BLaER1 treated with 17β-estradiol and CSF1 and Interleukin-3, amounts not matched to agents 10 nM and 100 nM (cell line): ENCODE data around the gene KDM4E.

Experiments used
- H3K27ac ChIP-seq, 11 experiments: shearing (Covaris generic); formaldehyde crosslinking; 2 replicates each; pipeline ENCODE4 v1.8.1; 2022
- H3K27me3 ChIP-seq, 11 experiments: shearing (Covaris generic); formaldehyde crosslinking; 2 replicates each; pipeline ENCODE4 v1.8.1; 2022
- H3K36me3 ChIP-seq, 11 experiments: shearing (Covaris generic); formaldehyde crosslinking; 2 replicates each; pipeline ENCODE4 v1.8.1; 2022
- H3K4me1 ChIP-seq, 10 experiments: shearing (Covaris generic); formaldehyde crosslinking; 2 replicates each; pipeline ENCODE4 v1.8.1; 2022
- H3K4me2 ChIP-seq, 11 experiments: shearing (Covaris generic); formaldehyde crosslinking; 2 replicates each; pipeline ENCODE4 v1.8.1; 2022
- H3K4me3 ChIP-seq, 10 experiments: shearing (Covaris generic); formaldehyde crosslinking; 2 replicates each; pipeline ENCODE4 v1.8.1; 2022
- H3K9ac ChIP-seq, 11 experiments: shearing (Covaris generic); formaldehyde crosslinking; 2 replicates each; pipeline ENCODE4 v1.8.1; 2022
- H3K9me3 ChIP-seq, 11 experiments: shearing (Covaris generic); formaldehyde crosslinking; replicated peaks in 1 of 11; 2 replicates each; pipeline ENCODE4 v1.8.1; 2022
- H4K20me1 ChIP-seq, 11 experiments: shearing (Covaris generic); formaldehyde crosslinking; 2 replicates each; pipeline ENCODE4 v1.8.1; 2022
- Cebpa-rat ChIP-seq, 11 experiments: shearing (Covaris generic); IDR thresholded peaks; 2 replicates each; pipeline ENCODE4 v1.8.1; 2022

KDM4E gene

GRCh38 chr11:95024958-95025357 lies at the start of gene KDM4E:
Gene KDM4E (plus strand): TSS chr11:95025258. CDS start chr11:95025558, 300 bp downstream.
- TF ChIP-seq Cebpa-rat (IDR thresholded peaks at IDR 0.05): no peak

DNA sequence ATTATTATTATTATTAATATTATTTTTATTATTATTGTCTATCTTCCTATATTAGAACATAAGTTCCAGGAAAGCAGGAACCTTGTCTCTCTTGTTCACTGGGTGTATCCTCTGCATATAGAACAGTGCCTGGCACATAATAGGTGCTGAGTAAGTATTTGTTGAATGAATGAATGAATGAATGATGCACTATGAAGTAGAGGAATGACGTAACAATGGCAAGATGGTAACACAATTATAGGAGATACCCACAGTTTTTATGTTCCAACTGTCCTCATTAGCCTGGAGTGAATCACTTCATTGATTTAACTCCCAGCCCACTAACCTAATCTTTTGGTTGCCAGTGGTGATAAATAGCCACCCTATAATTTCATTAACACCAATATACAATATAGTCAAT lies 49.5 kb upstream of the KDM4E start:
- Histone ChIP-seq H3K27me3 (no peaks in the 10 kb centered on the region), H3K36me3 (peaks cover 8 to 18% (median 15%) of the 10 kb centered on the region in 11 experiments), H4K20me1 (peaks cover 0 to 10% (median 0%) of the 10 kb centered on the region in 11 experiments; a peak in 6 of 22 replicates), H3K4me3 (no peak overlapping the region), H3K4me2 (no peak overlapping the region), H3K9ac (no peak overlapping the region), H3K27ac (no peak overlapping the region), H3K9me3 (peaks cover 0 to 7% (median 0%) of the 10 kb centered on the region in 11 experiments; a peak in 2 of 22 replicates), H3K4me1 (peaks cover 9 to 23% (median 14%) of the 10 kb centered on the region in 10 experiments; a peak in 19 of 20 replicates)
- no peak for TF ChIP-seq Cebpa-rat (IDR thresholded peaks at IDR 0.05)

More at GRCh38 chr11:95024958-95025357, at the start of gene KDM4E:
- no peak within 1 kb of the TSS for H3K4me2 ChIP-seq
- H3K36me3 ChIP-seq: no peaks in the 10 kb centered on the region
- H3K9me3 ChIP-seq: no peaks in the 10 kb centered on the region
- H3K9ac ChIP-seq: no peak within 1 kb of the TSS
- H3K27me3 ChIP-seq: no peaks in the 10 kb centered on the region
- H3K4me3 ChIP-seq: no peak within 1 kb of the TSS
- H4K20me1 ChIP-seq: no peaks in the 10 kb centered on the region
- no peak within 1 kb of the TSS for H3K27ac ChIP-seq
- no peaks in the 10 kb centered on the region for H3K4me1 ChIP-seq

GRCh38 chr11:94987378-94987777 lies 37.7 kb upstream of the KDM4E start:
- Histone ChIP-seq H3K9me3 (no peaks in the 10 kb centered on the region), H3K27me3 (no peaks in the 10 kb centered on the region), H3K4me2 (no peak overlapping the region), H3K36me3 (no peaks in the 10 kb centered on the region), H3K27ac (no peak overlapping the region), H3K9ac (no peak overlapping the region), H3K4me1 (no peaks in the 10 kb centered on the region), H3K4me3 (no peak overlapping the region), H4K20me1 (no peaks in the 10 kb centered on the region)
- TF ChIP-seq Cebpa-rat (IDR thresholded peaks at IDR 0.05): no peak

DNA sequence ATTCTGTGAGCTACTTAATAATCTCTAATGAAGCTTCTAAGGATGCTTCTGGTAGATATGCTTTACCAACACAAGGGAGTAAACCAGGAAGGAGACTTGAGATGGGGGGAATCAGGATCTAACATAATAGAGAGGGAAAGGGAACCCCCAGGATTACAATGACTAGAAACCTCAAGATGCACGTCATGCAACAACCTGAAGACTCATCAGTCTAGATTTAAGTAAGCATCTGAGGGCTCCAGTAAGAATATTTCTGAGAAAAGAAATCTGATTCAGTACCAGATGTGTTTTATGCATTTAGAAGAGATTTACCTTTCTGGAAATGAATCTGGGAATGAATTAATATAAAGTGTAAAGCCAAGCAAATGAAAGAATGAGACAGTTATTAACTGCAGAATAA lies 36.3 kb upstream of the KDM4E start:
- Histone ChIP-seq H3K4me1 (no peaks in the 10 kb centered on the region), H3K4me3 (no peak overlapping the region), H3K27me3 (no peaks in the 10 kb centered on the region), H3K27ac (no peak overlapping the region), H3K9ac (no peak overlapping the region), H4K20me1 (no peaks in the 10 kb centered on the region), H3K36me3 (no peaks in the 10 kb centered on the region), H3K4me2 (no peak overlapping the region), H3K9me3 (no peaks in the 10 kb centered on the region)
- TF ChIP-seq Cebpa-rat (IDR thresholded peaks at IDR 0.05): no peak

- TF ChIP-seq Cebpa-rat (IDR thresholded peaks at IDR 0.05): no peak
- no peak overlapping the region for H3K4me2 ChIP-seq
- H3K9ac ChIP-seq: no peak overlapping the region
- peaks cover 0 to 7% (median 0%) of the 10 kb centered on the region in 11 experiments; a peak in 4 of 22 replicates for H3K9me3 ChIP-seq
- no peaks in the 10 kb centered on the region for H4K20me1 ChIP-seq
- H3K36me3 ChIP-seq: peaks cover 0 to 11% (median 6%) of the 10 kb centered on the region in 11 experiments; a peak in 9 of 22 replicates
- no peaks in the 10 kb centered on the region for H3K27me3 ChIP-seq
- H3K27ac ChIP-seq: no peak overlapping the region
- no peak overlapping the region for H3K4me3 ChIP-seq
- H3K4me1 ChIP-seq: no peaks in the 10 kb centered on the region
These were observed 31.6 kb upstream of the KDM4E start for GRCh38 chr11:94993400-94993943.

DNA sequence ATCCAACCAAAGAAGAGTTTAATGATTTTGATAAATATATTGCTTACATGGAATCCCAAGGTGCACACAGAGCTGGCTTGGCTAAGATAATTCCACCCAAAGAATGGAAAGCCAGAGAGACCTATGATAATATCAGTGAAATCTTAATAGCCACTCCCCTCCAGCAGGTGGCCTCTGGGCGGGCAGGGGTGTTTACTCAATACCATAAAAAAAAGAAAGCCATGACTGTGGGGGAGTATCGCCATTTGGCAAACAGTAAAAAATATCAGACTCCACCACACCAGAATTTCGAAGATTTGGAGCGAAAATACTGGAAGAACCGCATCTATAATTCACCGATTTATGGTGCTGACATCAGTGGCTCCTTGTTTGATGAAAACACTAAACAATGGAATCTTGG lies 27.6 kb upstream of the KDM4E start:
- H4K20me1 ChIP-seq: no peaks in the 10 kb centered on the region
- no peaks in the 10 kb centered on the region for H3K4me1 ChIP-seq
- H3K36me3 ChIP-seq: peaks cover 0 to 16% (median 8%) of the 10 kb centered on the region in 11 experiments; a peak in 9 of 22 replicates
- H3K9me3 ChIP-seq: peaks cover 0 to 12% (median 0%) of the 10 kb centered on the region in 11 experiments; a peak in 4 of 22 replicates
- H3K27ac ChIP-seq: no peak overlapping the region
- H3K4me2 ChIP-seq: no peak overlapping the region
- H3K4me3 ChIP-seq: no peak overlapping the region
- no peak for TF ChIP-seq Cebpa-rat (IDR thresholded peaks at IDR 0.05)
- no peak overlapping the region for H3K9ac ChIP-seq
- no peaks in the 10 kb centered on the region for H3K27me3 ChIP-seq

GRCh38 chr11:94998285-94998684 lies 26.8 kb upstream of the KDM4E start:
- Histone ChIP-seq H3K27me3 (no peaks in the 10 kb centered on the region), H3K4me3 (no peak overlapping the region), H3K4me2 (no peak overlapping the region), H3K9ac (no peak overlapping the region), H3K36me3 (peaks cover 0 to 16% (median 8%) of the 10 kb centered on the region in 11 experiments; a peak in 9 of 22 replicates), H3K27ac (no peak overlapping the region), H3K4me1 (no peaks in the 10 kb centered on the region), H3K9me3 (peaks cover 0 to 12% (median 0%) of the 10 kb centered on the region in 11 experiments; a peak in 4 of 22 replicates), H4K20me1 (no peaks in the 10 kb centered on the region)
- TF ChIP-seq Cebpa-rat (IDR thresholded peaks at IDR 0.05): no peak

DNA sequence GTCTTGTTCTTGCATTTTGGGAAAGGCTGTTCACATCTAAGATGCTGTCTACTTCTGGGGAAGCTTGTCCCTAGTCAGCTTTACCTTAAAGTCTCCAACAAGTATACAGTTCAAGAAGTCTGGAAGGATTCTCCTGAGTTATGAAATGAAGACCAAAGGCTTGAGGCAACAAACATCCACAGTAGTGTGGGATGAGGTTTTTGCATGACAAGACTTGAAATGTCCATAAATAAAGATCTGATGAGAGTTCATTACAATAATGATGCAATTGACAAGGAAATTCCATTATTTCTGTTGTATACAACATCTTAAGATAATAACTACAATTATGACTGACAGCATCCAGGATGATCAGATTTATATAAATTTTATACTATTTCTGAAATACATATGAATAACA lies 21.3 kb upstream of the KDM4E start:
- no peak overlapping the region for H3K4me2 ChIP-seq
- no peak overlapping the region for H3K27ac ChIP-seq
- H3K9ac ChIP-seq: no peak overlapping the region
- H3K4me3 ChIP-seq: no peak overlapping the region
- peaks cover 0 to 4% (median 0%) of the 10 kb centered on the region in 11 experiments; a peak in 4 of 22 replicates for H3K36me3 ChIP-seq
- no peaks in the 10 kb centered on the region for H4K20me1 ChIP-seq
- H3K4me1 ChIP-seq: no peaks in the 10 kb centered on the region
- no peaks in the 10 kb centered on the region for H3K27me3 ChIP-seq
- peaks cover 0 to 11% (median 0%) of the 10 kb centered on the region in 11 experiments; a peak in 8 of 22 replicates for H3K9me3 ChIP-seq
- TF ChIP-seq Cebpa-rat (IDR thresholded peaks at IDR 0.05): no peak

- no peak for TF ChIP-seq Cebpa-rat (IDR thresholded peaks at IDR 0.05)
- Histone ChIP-seq H4K20me1 (no peaks in the 10 kb centered on the region), H3K4me3 (no peak overlapping the region), H3K36me3 (no peaks in the 10 kb centered on the region), H3K27me3 (no peaks in the 10 kb centered on the region), H3K4me1 (no peaks in the 10 kb centered on the region), H3K27ac (no peak overlapping the region), H3K4me2 (no peak overlapping the region), H3K9ac (no peak overlapping the region), H3K9me3 (peaks cover 0 to 11% (median 0%) of the 10 kb centered on the region in 11 experiments; a peak in 7 of 22 replicates)
These were observed 19.4 kb upstream of the KDM4E start for GRCh38 chr11:95005642-95006041.

GRCh38 chr11:95011376-95011775 lies 13.7 kb upstream of the KDM4E start:
- Histone ChIP-seq H3K4me3 (no peak overlapping the region), H3K36me3 (no peaks in the 10 kb centered on the region), H3K9me3 (peaks cover 0 to 11% (median 0%) of the 10 kb centered on the region in 11 experiments; a peak in 7 of 22 replicates), H4K20me1 (no peaks in the 10 kb centered on the region; a peak in 1 of 22 replicates), H3K27ac (no peak overlapping the region), H3K27me3 (no peaks in the 10 kb centered on the region), H3K4me1 (no peaks in the 10 kb centered on the region), H3K9ac (no peak overlapping the region), H3K4me2 (no peak overlapping the region)
- TF ChIP-seq Cebpa-rat (IDR thresholded peaks at IDR 0.05): no peak
